A673 (cell line): ENCODE measurements around the gene PTGES. TPM values are rescaled to one million over a fixed set of nuclear protein-coding genes. Genes with fewer than 3 reads are reported as not detected.
A peak's percentile ranks its signal among the peaks of the same experiment; 100 is the strongest.

Source experiments
- BruUV-seq: library from RNA; stranded (reverse); fragments of 400-500 nt; replicated peaks from 2 replicates; lab custom pipeline; 2021; lab: Mats Ljungman, UMichigan
- CTCF ChIA-PET: fragments of 300-600 bp; sonication (Branson Sonifier 250); formaldehyde crosslinking; loops from one replicate; lab custom pipeline; 2022; ENCODE audit warnings: antibody characterized with exemption; lab: Charles Lee
- POLR2A ChIA-PET: fragments of 300-600 bp; sonication (Branson Sonifier 250); formaldehyde crosslinking; loops from one replicate; lab custom pipeline; 2022; ENCODE audit warnings: antibody characterized with exemption; ENCODE audit not compliant: low non-redundant PET; lab: Charles Lee
- DNase-seq: peaks from one replicate; pipeline ENCODE4 v3.0.0-alpha.2; 2015; ENCODE audit warnings: low spot score
- H3K27ac ChIP-seq: fragments of 200-600 bp; sonication (generic); 2 replicates; pipeline ENCODE4 v1.5.1; 2016; ENCODE audit warnings: mixed run types, low read depth, mild to moderate bottlenecking, mixed read lengths, antibody characterized with exemption, low read length; ENCODE audit not compliant: poor library complexity, severe bottlenecking
- H3K27me3 ChIP-seq: fragments of 200-600 bp; sonication (generic); replicated peaks from 2 replicates; pipeline ENCODE4 v1.6.1; 2017; ENCODE audit warnings: mixed run types, low read depth, mild to moderate bottlenecking, mixed read lengths, antibody characterized with exemption, low read length; ENCODE audit not compliant: insufficient read depth, poor library complexity
- H3K36me3 ChIP-seq: fragments of 200-600 bp; sonication (generic); 2 replicates; pipeline ENCODE4 v1.6.1; 2016; ENCODE audit warnings: mixed run types, mild to moderate bottlenecking, mixed read lengths, antibody characterized with exemption, low read length; ENCODE audit not compliant: insufficient read depth, poor library complexity, severe bottlenecking
- H3K4me1 ChIP-seq: fragments of 200-600 bp; sonication (generic); 2 replicates; pipeline ENCODE4 v1.6.1; 2017; ENCODE audit warnings: mixed run types, mild to moderate bottlenecking, mixed read lengths, antibody characterized with exemption, low read length; ENCODE audit not compliant: insufficient read depth, poor library complexity, severe bottlenecking
- H3K4me3 ChIP-seq: fragments of 200-600 bp; sonication (generic); 2 replicates; pipeline ENCODE4 v1.5.1; 2016; ENCODE audit warnings: low read depth, mixed run types, mild to moderate bottlenecking, mixed read lengths, low read length; ENCODE audit not compliant: poor library complexity, severe bottlenecking
- H3K9me3 ChIP-seq: fragments of 200-600 bp; sonication (generic); 2 replicates; pipeline ENCODE4 v1.6.1; 2016; ENCODE audit warnings: mixed run types, low read depth, mild to moderate bottlenecking, mixed read lengths, antibody characterized with exemption, low read length; ENCODE audit not compliant: poor library complexity, severe bottlenecking
- EZH2 ChIP-seq: fragments of 200-600 bp; sonication (generic); IDR thresholded peaks from 2 replicates; pipeline ENCODE4 v1.6.1; 2017; ENCODE audit warnings: borderline replicate concordance, low read depth, mild to moderate bottlenecking, mixed read lengths, antibody characterized with exemption, low read length; ENCODE audit not compliant: poor library complexity, severe bottlenecking
- intact Hi-C: fragments of 100-400 bp; cut with micrococcal nuclease; formaldehyde crosslinking; loops from one replicate; pipeline ENCODE4 v1.10.0; 2022; ENCODE audit not compliant: unreplicated experiment
- total RNA-seq: library from RNA; stranded (reverse); gene quantifications from 2 replicates; pipeline ENCODE4 v1.2.3, GENCODE V29; 2021
- TF ChIP-seq, protein P1 (sequence below): fragments of 300-800, 200-600 bp; sonication (generic); conservative IDR thresholded peaks from 2 replicates; pipeline ENCODE4 v1.5.1; 2017; ENCODE audit warnings: low read depth, mild to moderate bottlenecking, antibody characterized with exemption, low read length, moderate library complexity, mixed read lengths

Gene PTGES
- total RNA-seq, 1 experiment from 2014 or later = 0.80 TPM

DNA sequence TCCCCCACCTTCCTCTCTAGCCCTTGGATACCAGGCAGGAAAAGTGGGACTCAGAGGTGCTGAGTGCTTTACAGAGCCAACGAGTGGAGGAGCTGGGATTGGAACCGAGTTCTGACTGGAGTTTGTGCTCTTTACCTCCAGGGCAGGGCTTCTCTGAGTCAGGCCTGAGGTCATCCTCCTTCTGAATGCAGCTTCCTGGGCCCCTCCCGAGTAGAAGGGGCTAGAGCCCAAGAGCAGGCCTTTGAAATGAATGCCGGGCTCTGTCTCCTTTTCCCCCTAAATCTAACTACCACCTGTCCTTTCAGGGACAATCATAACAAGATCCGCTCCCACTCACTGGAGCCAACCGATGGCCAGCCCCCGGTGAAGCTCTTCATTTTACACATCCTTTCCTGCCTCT lies 12.7 kb downstream of the PTGES start:
- H3K27ac ChIP-seq = no peak overlapping the region
- no peaks in the 10 kb centered on the region for H3K36me3 ChIP-seq
- DNase-seq = no peak
- POLR2A ChIA-PET = no interaction called here
- CTCF ChIA-PET = interaction anchor here (0.6 kb wide), 1 partner anchor 129 kb away, joined by 3 read pairs; no protein-coding TSS in a partner anchor
- intact Hi-C loops = no loop called here
- no peaks in the 10 kb centered on the region for H3K9me3 ChIP-seq
- no TSS peak for BruUV-seq
- TF ChIP-seq EZH2 = no peak
- TF ChIP-seq, protein P1, sequence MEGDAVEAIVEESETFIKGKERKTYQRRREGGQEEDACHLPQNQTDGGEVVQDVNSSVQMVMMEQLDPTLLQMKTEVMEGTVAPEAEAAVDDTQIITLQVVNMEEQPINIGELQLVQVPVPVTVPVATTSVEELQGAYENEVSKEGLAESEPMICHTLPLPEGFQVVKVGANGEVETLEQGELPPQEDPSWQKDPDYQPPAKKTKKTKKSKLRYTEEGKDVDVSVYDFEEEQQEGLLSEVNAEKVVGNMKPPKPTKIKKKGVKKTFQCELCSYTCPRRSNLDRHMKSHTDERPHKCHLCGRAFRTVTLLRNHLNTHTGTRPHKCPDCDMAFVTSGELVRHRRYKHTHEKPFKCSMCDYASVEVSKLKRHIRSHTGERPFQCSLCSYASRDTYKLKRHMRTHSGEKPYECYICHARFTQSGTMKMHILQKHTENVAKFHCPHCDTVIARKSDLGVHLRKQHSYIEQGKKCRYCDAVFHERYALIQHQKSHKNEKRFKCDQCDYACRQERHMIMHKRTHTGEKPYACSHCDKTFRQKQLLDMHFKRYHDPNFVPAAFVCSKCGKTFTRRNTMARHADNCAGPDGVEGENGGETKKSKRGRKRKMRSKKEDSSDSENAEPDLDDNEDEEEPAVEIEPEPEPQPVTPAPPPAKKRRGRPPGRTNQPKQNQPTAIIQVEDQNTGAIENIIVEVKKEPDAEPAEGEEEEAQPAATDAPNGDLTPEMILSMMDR = no peak
- no peaks in the 10 kb centered on the region for H3K4me1 ChIP-seq
- no peaks in the 10 kb centered on the region for H3K27me3 ChIP-seq
- no peak overlapping the region for H3K4me3 ChIP-seq

- Histone ChIP-seq H3K9me3 (no peaks in the 10 kb centered on the region), H3K36me3 (no peaks in the 10 kb centered on the region), H3K4me1 (no peaks in the 10 kb centered on the region), H3K27me3 (no peaks in the 10 kb centered on the region), H3K27ac (no peak overlapping the region), H3K4me3 (no peak overlapping the region)
- ChIA-PET POLR2A (no interaction called here), CTCF (no interaction called here)
- no TSS peak for BruUV-seq
- intact Hi-C loops = no loop called here
- no peak for TF ChIP-seq EZH2
- TF ChIP-seq, protein P1 = no peak
- DNase-seq = no peak
Measured at GRCh38 chr9:129739432-129739831, 13.4 kb downstream of the PTGES start.

DNA sequence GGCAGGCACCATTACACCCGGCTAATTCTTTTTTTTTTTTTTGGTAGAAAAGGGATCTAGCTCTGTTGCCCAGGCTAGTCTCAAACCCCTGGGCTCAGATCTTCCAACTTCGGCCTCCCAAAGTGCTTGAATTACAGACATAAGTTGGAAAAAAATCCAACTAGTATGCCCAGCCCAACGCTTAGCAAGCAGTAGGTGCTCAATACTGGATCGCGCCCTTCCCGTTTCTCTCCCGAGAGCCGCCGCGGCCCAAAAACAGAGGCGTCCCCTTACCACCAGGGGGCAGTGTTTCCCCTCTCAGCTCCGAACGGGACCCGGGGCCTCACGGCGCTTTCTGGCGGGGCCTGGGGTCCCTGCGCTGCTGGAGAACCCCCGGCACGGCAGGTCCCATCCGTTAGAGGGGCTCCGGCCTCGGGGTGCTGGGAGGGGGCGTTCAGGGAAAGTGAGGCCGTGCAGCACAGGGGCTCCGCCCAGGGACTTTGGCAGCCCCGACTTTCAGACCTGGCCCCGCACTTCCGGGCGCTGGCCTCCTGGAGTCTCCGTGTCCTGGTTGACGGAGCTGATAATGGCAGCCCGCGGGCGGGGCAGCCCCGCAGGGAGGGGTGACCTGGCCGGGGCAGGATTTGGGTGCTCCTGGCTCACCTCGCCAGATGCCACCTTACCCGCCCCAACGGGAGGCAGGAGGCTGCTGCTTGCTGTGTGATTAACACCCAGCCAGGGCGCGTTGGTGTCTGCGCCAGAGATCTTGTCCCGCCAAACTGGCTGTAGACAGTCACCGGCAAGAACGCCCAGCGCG lies 15.2 kb downstream of the PTGES start:
- Histone ChIP-seq H3K27ac (peak overlapping the region; percentile 61), H3K4me1 (no peaks in the 10 kb centered on the region), H3K27me3 (no peaks in the 10 kb centered on the region), H3K4me3 (peak overlapping the region; percentile 56), H3K9me3 (no peaks in the 10 kb centered on the region), H3K36me3 (no peaks in the 10 kb centered on the region)
- peak; percentile 90 for DNase-seq
- ChIA-PET POLR2A (interaction anchor here (0.6 kb wide), 1 partner anchor 110 kb away, joined by 5 read pairs; no protein-coding TSS in a partner anchor), CTCF (interaction anchor here (0.5 to 1.6 kb wide), 19 partner anchors 8 to 948 kb away, joined by 3 to 23 read pairs (median 5); partner anchors contain the start of gene SH3GLB2)
- BruUV-seq = no TSS peak
- TF ChIP-seq EZH2 = no peak
- TF ChIP-seq, protein P1 = peak; percentile 96
- intact Hi-C loops = loop anchor here (1.0 to 2.0 kb wide), 2 partner anchors 46 to 53 kb away; no protein-coding TSS in a partner anchor
